Head of caudate nucleus (tissue), 42 donors: ENCODE data around the gene KCNQ4.

Experiments
- DNase-seq, 42 donors: peaks; one replicate each; pipeline versions ENCODE4 v3.0.0 to v3.0.0-alpha.2; 2020 to 2021; ENCODE audit warnings: mixed read lengths in 7 of 42
- intact Hi-C: fragments of 100-400 bp; cut with DNase I; formaldehyde crosslinking; loops from one replicate; pipeline ENCODE4 v1.15.0; 2022

The KCNQ4 gene

DNA sequence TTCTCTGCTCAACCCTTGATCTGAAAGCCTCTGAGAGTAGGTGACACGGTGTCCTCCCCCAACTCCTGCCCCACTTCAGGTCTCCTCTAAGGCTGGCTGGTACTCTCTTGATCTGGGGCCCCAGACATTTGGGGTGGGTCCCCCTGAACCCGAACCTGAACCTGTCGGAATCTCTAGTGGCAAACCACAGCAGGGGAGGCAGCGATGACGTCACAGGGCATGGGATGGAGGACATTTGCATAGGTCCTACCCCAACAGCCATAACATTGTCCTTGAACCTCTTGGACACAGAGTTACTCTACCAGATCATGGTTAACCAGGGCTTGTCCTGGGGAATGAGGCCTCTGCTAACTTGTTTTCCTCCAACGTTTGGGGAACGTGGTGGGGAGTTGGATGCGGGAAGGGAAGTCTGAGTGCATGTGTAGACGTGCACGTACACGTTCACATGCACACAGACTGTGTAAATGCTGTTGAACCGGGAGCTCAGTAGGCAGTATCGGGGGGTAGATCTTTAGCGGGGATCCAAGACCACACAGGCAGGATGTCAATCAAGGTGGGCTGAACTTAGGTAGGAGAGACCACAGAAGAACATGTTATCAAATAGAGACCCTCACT lies 46.2 kb downstream of the KCNQ4 start:
- DNase-seq: no peak
- intact Hi-C loops: no loop called here

GRCh38 chr1:40830419-40830943 lies 46.9 kb downstream of the KCNQ4 start:
- no peak for DNase-seq
- intact Hi-C loops: no loop called here

GRCh38 chr1:40831001-40831732 lies 47.6 kb downstream of the KCNQ4 start:
- no peak for DNase-seq
- intact Hi-C loops: no loop called here

GRCh38 chr1:40833979-40834378 lies 50.4 kb downstream of the KCNQ4 start:
- intact Hi-C loops: no loop called here
- DNase-seq: no peak

DNA sequence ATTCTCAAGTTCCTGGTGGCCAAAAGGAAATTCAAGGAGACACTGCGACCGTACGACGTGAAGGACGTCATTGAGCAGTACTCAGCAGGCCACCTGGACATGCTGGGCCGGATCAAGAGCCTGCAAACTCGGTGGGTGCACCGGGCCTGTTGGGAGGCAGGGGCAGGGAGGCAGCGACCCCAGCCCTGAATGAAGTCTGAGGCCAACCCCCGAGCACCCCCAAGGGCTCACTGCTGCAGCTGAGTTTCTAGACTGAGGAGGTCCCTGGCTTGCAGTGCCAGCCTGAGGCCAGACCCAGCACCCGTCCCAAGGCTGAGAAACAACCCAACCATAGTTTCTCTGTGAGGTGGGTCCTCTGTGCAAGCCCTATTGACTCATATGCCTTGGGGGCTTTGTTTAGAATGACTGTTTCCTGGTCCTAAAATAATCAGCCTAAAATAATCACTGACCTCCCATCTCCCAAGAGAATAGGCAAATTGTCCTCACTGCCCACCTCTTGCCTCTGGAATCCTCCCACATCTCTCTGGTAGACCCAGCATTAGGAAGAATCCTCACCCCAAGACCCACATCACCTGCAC lies 51.5 kb downstream of the KCNQ4 start:
- intact Hi-C loops: no loop called here
- DNase-seq: no peak

GRCh38 chr1:40836283-40836682 lies 52.7 kb downstream of the KCNQ4 start:
- intact Hi-C loops: no loop called here
- DNase-seq: no peak

GRCh38 chr1:40837601-40838000 lies 54.0 kb downstream of the KCNQ4 start:
- intact Hi-C loops: no loop called here
- no peak for DNase-seq

DNA sequence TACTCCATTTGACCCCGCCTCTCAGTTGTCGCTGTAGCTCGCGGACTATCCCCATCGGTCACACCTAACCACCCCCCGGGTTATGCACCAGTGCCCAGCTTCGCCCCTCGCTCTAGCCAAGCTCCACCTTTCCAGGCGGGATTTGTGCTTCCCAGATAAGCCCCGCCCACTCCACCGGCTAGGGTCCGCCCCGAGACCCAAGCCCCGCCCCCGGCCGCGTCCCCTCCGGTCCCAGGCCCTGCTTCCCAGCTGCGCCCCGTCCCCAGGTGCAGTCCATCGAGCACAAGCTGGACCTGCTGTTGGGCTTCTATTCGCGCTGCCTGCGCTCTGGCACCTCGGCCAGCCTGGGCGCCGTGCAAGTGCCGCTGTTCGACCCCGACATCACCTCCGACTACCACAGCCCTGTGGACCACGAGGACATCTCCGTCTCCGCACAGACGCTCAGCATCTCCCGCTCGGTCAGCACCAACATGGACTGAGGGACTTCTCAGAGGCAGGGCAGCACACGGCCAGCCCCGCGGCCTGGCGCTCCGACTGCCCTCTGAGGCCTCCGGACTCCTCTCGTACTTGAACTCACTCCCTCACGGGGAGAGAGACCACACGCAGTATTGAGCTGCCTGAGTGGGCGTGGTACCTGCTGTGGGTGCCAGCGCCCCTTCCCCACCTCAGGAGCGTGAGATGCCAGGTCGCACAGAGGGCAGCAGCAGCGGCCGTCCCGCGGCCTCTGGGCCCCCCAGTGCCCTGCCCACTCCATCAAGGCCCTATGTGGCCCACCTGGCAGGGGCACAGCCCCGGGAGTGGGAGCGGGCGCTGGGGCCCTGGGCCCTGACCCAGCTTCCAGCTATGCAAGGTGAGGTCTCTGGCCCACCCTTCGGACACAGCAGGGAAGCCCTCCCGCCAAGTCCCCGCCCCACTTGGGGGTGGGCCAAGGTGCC lies 54.7 kb downstream of the KCNQ4 start:
- intact Hi-C loops: no loop called here
- no peak for DNase-seq

GRCh38 chr1:40838980-40839942 lies 55.7 kb downstream of the KCNQ4 start:
- intact Hi-C loops: no loop called here
- no peak for DNase-seq

GRCh38 chr1:40839943-40840335 lies 56.4 kb downstream of the KCNQ4 start:
- intact Hi-C loops: no loop called here
- DNase-seq: no peak

DNA sequence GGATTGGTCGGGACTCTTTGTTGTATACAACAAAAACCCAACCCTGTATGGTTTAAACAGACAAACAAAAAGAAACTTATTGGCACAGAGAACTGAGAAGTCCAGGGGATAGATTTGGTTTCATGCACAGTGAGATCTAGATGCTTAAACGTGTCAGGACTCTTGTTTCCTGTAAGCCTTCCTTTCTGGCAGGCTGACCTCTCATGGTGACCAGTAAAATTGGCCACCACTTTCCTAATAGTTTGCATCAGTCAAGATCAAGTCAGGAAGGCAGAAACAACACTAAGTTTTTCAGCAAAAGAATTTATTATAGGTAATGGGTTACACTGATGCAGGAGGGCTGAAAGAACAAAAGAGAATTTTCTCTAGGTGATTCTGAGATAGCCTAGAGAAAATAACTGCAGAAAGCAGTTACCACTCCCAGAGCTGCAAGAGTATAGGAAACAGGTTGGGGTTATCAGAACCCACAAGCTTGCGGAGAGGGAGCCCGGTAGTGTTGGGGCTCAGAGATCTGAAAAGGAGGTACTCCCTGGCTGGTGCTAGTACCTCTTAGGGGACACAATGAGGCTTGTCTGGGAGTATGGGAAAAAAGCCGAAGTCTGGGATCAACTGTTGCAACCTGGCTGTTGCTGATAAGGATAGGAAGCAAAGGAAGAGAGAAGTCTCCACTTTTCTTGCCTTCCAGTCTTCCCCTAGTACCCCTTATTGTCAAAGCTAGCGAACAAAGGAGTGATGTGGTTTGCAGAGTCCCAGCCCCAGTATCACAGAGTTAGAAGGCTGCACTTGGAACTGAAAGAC lies 57.1 kb downstream of the KCNQ4 start:
- no peak for DNase-seq

GRCh38 chr1:40841602-40842001 lies 58.0 kb downstream of the KCNQ4 start:
- intact Hi-C loops: no loop called here
- DNase-seq: no peak

More for the DNA sequence above, 57.1 kb downstream of the KCNQ4 start:
- intact Hi-C loops: no loop called here

DNA sequence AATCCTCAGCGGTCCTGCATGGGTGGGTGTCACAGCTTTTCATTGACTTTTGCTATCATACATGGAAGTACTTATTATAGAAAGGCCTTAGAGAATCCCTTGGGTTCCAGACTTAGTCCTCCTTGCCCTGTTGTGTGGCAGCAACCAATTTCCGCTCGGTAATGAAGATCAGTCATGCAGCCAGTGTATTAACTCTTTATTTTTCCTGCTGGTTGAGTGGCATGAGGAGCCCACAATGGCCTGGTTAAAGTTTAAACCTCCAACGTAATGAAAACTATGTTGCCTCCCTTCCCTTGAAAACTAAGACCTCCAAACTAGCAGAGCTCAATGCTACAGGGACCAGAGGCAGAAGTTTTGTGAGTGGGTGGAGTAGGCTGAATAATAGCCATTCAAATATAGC lies 58.6 kb downstream of the KCNQ4 start:
- no peak for DNase-seq
- intact Hi-C loops: no loop called here

GRCh38 chr1:40842691-40843090 lies 59.1 kb downstream of the KCNQ4 start:
- DNase-seq: no peak

DNA sequence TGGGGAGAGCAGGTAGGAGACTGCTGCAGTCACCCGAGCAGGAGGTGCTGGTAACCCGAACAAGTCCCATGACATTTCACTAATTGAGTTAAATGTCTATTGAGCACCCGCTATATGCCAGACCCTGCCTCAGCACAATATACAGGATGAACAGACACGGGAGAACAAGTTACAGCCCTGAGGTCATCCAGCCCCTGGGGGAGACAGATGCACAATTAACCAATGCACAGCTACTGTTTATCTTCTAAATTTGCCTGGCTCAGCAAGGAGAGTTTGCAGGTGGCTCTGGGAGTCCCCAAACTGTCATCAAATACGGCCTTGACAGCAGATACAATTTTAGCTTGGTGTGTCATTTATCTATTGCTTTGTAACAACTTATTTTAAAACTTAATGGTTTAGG lies 60.5 kb downstream of the KCNQ4 start:
- intact Hi-C loops: no loop called here
- DNase-seq: peak in 8 of 42 donors; percentile 24 to 65 (median 32)

More at GRCh38 chr1:40842691-40843090, 59.1 kb downstream of the KCNQ4 start:
- intact Hi-C loops: no loop called here

DNA sequence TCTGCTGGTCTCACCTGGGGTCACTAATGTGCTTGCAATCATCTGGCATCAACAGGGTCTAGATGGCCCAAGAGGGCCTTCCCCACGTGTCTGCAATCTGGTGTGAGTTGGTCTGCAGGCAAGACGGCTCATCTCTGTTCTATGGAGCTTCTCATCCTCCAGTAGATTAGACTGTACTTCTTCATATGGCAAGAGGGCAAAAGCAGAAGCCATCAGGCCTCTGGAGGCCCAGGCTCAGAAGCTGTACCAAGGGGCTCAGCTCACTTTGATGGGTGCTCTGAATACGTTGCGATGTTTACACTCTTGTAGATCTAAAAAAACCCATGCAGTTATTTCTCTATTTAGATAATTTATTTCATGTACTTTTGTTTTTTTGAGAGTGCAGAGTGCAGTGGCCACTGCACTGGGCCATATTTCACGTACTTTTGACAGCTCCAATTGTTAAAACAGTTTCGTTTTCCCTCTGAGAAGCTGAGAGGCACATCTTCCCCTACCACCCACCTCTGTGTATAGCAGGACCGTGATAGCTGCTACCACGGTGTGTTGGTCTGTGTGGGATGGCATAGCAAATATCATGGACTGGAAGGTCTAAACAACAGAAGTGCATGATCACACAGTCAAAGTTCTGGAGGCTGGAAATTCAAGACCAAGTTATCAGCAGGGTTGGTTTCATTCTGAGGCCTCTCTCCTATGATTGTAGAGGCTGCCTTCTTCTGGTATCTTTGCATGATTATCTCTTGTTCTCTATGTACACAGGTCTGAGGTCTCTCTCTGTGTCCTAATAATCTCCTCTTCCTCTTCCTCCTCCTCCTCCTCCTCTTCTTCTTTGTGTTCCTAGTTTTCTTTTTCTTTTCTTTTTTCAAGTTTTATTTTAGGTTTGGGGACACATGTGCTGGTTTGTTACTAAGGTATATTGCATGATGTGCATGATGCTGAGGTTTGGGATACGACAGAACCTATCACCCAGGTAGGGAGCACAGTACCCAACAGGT lies 61.6 kb downstream of the KCNQ4 start:
- intact Hi-C loops: loop anchor here (5.0 kb wide), 1 partner anchor 107 kb away; no protein-coding TSS in a partner anchor
- DNase-seq: no peak
